Measurements from ENCODE around the gene C2CD2L.

DNA sequence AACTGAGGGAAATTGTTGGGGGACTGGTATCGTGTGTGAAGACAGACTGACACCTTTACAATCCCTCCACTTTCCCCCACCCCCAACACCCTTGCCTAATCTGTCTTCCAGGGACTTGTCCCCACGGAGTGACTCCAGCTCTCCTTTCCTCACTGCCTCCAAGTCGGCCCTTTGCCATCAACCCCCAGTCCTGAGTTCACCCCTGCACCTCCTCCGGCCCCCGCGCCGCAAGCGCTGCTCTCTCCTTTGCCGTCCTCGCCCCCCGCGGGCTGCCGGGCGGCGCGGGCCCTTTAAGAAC lies 41.5 kb downstream of the C2CD2L start:
- no peak for TF ChIP-seq POLR2A (IDR thresholded peaks at IDR 0.05; ENCODE audit: low read depth, low read length)
- TF ChIP-seq, protein P1, sequence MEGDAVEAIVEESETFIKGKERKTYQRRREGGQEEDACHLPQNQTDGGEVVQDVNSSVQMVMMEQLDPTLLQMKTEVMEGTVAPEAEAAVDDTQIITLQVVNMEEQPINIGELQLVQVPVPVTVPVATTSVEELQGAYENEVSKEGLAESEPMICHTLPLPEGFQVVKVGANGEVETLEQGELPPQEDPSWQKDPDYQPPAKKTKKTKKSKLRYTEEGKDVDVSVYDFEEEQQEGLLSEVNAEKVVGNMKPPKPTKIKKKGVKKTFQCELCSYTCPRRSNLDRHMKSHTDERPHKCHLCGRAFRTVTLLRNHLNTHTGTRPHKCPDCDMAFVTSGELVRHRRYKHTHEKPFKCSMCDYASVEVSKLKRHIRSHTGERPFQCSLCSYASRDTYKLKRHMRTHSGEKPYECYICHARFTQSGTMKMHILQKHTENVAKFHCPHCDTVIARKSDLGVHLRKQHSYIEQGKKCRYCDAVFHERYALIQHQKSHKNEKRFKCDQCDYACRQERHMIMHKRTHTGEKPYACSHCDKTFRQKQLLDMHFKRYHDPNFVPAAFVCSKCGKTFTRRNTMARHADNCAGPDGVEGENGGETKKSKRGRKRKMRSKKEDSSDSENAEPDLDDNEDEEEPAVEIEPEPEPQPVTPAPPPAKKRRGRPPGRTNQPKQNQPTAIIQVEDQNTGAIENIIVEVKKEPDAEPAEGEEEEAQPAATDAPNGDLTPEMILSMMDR (IDR thresholded peaks at IDR 0.05; ENCODE audit: extremely low read depth in 1 of 2, insufficient read depth in 1 of 2, low read depth in 1 of 2, low read length in 2 of 2) = no peak
